K562 (cell line): ENCODE results near the gene PHLDB1.

ENCODE experiments used
- BRCA1 ChIP-seq, 2 experiments: fragments of 450-650 bp in 1 of 2; sonication (generic) in 1 of 2; formaldehyde crosslinking in 1 of 2; IDR thresholded peaks; 2 replicates each; pipeline versions ENCODE4 v1.5.0 to v1.6.1; 2017 to 2020; ENCODE audit warnings: mild to moderate bottlenecking in 1 of 2, missing genetic modification reagents in 1 of 2
- GATA2 ChIP-seq: sonication (generic); formaldehyde crosslinking; IDR thresholded peaks from 2 replicates; pipeline ENCODE4 v1.4.0; 2020; ENCODE audit warnings: mild to moderate bottlenecking, missing genetic modification reagents
- HEY1 ChIP-seq: fragments of 250-450 bp; sonication (Bioruptor Pico); IDR thresholded peaks from 2 replicates; pipeline ENCODE4 v1.5.0; 2020; ENCODE audit warnings: mild to moderate bottlenecking, moderate library complexity, borderline replicate concordance
- ZNF239 ChIP-seq: fragments of 250-450 bp; sonication (Bioruptor Pico); IDR thresholded peaks from 2 replicates; pipeline ENCODE4 v1.4.0; 2020; ENCODE audit warnings: mild to moderate bottlenecking
- ZNF57 ChIP-seq: fragments of 450-650 bp; formaldehyde crosslinking; IDR thresholded peaks from 2 replicates; pipeline ENCODE4 v1.4.0; 2020; ENCODE audit warnings: mild to moderate bottlenecking, moderate library complexity
- ZNF644 ChIP-seq: fragments of 200-800 bp; sonication (Bioruptor generic); IDR thresholded peaks from 2 replicates; pipeline ENCODE4 v1.6.1; 2016; ENCODE audit warnings: low read depth, missing genetic modification characterization, missing compliant biosample characterization
- TF ChIP-seq, protein P1 (sequence below): sonication (generic); formaldehyde crosslinking; IDR thresholded peaks from 2 replicates; pipeline ENCODE4 v1.8.0; 2022; ENCODE audit warnings: missing genetic modification reagents, mild to moderate bottlenecking, moderate library complexity, borderline replicate concordance

DNA sequence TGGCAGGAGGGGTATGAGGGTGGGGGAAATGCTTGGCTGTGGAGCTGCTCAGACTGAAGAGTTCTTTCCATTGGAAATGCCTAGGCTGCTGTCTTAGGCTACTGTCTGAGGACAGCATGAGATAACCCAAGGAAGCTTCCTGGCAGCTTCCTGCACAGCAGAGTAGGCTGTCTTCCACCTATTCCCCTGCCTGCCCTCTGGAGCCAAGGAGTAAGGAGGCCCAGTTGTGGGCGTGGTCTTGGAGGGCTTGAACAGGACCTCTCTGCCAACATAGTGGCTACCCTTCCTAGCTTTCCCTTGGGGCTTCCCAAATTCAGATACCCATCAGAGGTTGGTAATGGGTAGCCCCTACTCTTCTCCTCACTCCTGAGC is 25.9 kb downstream of the PHLDB1 start:
- TF ChIP-seq HEY1 = no peak
- TF ChIP-seq BRCA1 (IDR thresholded peaks at IDR 0.05) = no peak
- TF ChIP-seq BRCA1 (CRISPR knock-in tag; IDR thresholded peaks at IDR 0.05) = no peak
- TF ChIP-seq GATA2 (CRISPR knock-in tag) = no peak
- no peak for TF ChIP-seq ZNF239 (CRISPR knock-in tag)
- TF ChIP-seq ZNF644 (tag) = no peak
- no peak for TF ChIP-seq ZNF57 (CRISPR knock-in tag)
- TF ChIP-seq, protein P1, sequence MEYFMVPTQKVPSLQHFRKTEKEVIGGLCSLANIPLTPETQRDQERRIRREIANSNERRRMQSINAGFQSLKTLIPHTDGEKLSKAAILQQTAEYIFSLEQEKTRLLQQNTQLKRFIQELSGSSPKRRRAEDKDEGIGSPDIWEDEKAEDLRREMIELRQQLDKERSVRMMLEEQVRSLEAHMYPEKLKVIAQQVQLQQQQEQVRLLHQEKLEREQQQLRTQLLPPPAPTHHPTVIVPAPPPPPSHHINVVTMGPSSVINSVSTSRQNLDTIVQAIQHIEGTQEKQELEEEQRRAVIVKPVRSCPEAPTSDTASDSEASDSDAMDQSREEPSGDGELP (CRISPR knock-in tag) = no peak
